SK-N-SH treated with all-trans-retinoic acid at 6 μM for 48 hours (cell line): ENCODE measurements around the gene TMEM150A.

Source experiments
- BACH2 ChIP-seq: fragments of 250-450 bp; sonication (Bioruptor Pico); IDR thresholded peaks from 2 replicates; pipeline ENCODE4 v1.9.0; 2021; ENCODE audit warnings: mild to moderate bottlenecking, borderline replicate concordance
- ESRRG ChIP-seq: fragments of 250-450 bp; sonication (Bioruptor Pico); IDR thresholded peaks from 2 replicates; pipeline ENCODE4 v1.6.1; 2021; ENCODE audit warnings: mild to moderate bottlenecking
- OSR1 ChIP-seq: fragments of 250-450 bp; sonication (Bioruptor Pico); IDR thresholded peaks from 2 replicates; pipeline ENCODE4 v1.8.0; 2022; ENCODE audit warnings: moderate library complexity, mild to moderate bottlenecking, inconsistent platforms
- PATZ1 ChIP-seq: fragments of 250-450 bp; sonication (Bioruptor Pico); IDR thresholded peaks from 2 replicates; pipeline ENCODE4 v1.8.0; 2020; ENCODE audit warnings: mild to moderate bottlenecking, moderate library complexity, borderline replicate concordance
- ZC3H10 ChIP-seq: fragments of 250-450 bp; sonication (Bioruptor Pico); IDR thresholded peaks from 2 replicates; pipeline ENCODE4 v1.5.1; 2021; ENCODE audit warnings: mild to moderate bottlenecking, moderate library complexity
- ZNF70 ChIP-seq: fragments of 450-650 bp; formaldehyde crosslinking; IDR thresholded peaks from 2 replicates; pipeline ENCODE4 v1.5.0; 2020; ENCODE audit warnings: mild to moderate bottlenecking, moderate library complexity
- TF ChIP-seq, protein P1 (sequence below): fragments of 250-450 bp; sonication (Bioruptor Pico); IDR thresholded peaks from 2 replicates; pipeline ENCODE4 v1.5.1; 2020; ENCODE audit warnings: low read depth, mild to moderate bottlenecking, moderate library complexity

GRCh38 chr2:85596026-85596333, 6.5 kb downstream of the TMEM150A start:
- TF ChIP-seq ESRRG (no peak), ZNF70 (CRISPR knock-in tag) (no peak), PATZ1 (CRISPR knock-in tag) (no peak), BACH2 (no peak), OSR1 (CRISPR knock-in tag) (no peak), ZC3H10 (CRISPR knock-in tag) (no peak)
- TF ChIP-seq, protein P1, sequence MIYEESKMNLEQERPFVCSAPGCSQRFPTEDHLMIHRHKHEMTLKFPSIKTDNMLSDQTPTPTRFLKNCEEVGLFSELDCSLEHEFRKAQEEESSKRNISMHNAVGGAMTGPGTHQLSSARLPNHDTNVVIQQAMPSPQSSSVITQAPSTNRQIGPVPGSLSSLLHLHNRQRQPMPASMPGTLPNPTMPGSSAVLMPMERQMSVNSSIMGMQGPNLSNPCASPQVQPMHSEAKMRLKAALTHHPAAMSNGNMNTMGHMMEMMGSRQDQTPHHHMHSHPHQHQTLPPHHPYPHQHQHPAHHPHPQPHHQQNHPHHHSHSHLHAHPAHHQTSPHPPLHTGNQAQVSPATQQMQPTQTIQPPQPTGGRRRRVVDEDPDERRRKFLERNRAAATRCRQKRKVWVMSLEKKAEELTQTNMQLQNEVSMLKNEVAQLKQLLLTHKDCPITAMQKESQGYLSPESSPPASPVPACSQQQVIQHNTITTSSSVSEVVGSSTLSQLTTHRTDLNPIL (CRISPR knock-in tag) = no peak
